Urinary bladder (tissue), 4 donors: ENCODE data around the gene NFAT5. TPM values are rescaled to one million over a fixed set of nuclear protein-coding genes. Genes with fewer than 3 reads are reported as not detected.

Experiments used
- DNase-seq: peaks from one replicate; pipeline ENCODE4 v3.0.0-alpha.2; 2015; ENCODE audit errors: extremely low spot score
- H3K27ac ChIP-seq: one replicate; pipeline ENCODE4 v1.5.1; 2013; ENCODE audit warnings: low read depth, mild to moderate bottlenecking, moderate library complexity
- H3K36me3 ChIP-seq: one replicate; pipeline ENCODE4 v1.6.1; 2013; ENCODE audit warnings: mild to moderate bottlenecking, moderate library complexity; ENCODE audit not compliant: insufficient read depth
- H3K4me1 ChIP-seq: one replicate; pipeline ENCODE4 v1.6.1; 2013; ENCODE audit warnings: mild to moderate bottlenecking, moderate library complexity; ENCODE audit not compliant: insufficient read depth
- H3K4me3 ChIP-seq: one replicate; pipeline ENCODE4 v1.5.1; 2013; ENCODE audit warnings: low read depth, low read length
- WGBS: extraction: QIAGEN DNeasy Blood & Tissue Kit; methylation state at CpG from one replicate; pipeline ENCODE4 v1.1.7; 2013; 5-methylcytosine and 5-hydroxymethylcytosine counted together
- polyA plus RNA-seq: library from polyadenylated mRNA; stranded (reverse); fragments of 200-250 nt; gene quantifications from one replicate; pipeline ENCODE4 v1.2.3, GENCODE V29; 2013
- small RNA-seq: library from RNA; depleted of rRNA; stranded (forward); fragments of <200 nt; gene quantifications from one replicate; pipeline ENCODE3, GENCODE V24; 2014
- total RNA-seq: library from RNA; depleted of rRNA; stranded (reverse); fragments of >200 nt; gene quantifications from one replicate; pipeline ENCODE4 v1.2.3, GENCODE V29; 2014
- donor health status: healthy with polysubstance abuse.
- donor health status: healthy.

Gene NFAT5
- total and polyA plus RNA-seq, 2 donors, result 7.1 to 100 TPM

- no peak for DNase-seq
- Histone ChIP-seq H3K4me1 (no peaks in the 10 kb centered on the region), H3K27ac (no peak overlapping the region), H3K4me3 (no peak overlapping the region), H3K36me3 (peaks cover 9% of the 10 kb centered on the region)
- WGBS, result 95% methylated on average over 11 of the region's 11 CpGs
Measured at GRCh38 chr16:69745232-69745612, 179.5 kb downstream of the NFAT5 start.

- H3K27ac ChIP-seq, result no peak overlapping the region
- peaks cover 9% of the 10 kb centered on the region for H3K36me3 ChIP-seq
Measured at GRCh38 chr16:69745959-69746358, 180.2 kb downstream of the NFAT5 start.

GRCh38 chr16:69747115-69747514 lies 181.3 kb downstream of the NFAT5 start:
- H3K36me3 ChIP-seq, result peaks cover 11% of the 10 kb centered on the region
- DNase-seq, result no peak
- 84% methylated on average over 8 of the region's 8 CpGs for WGBS
- no peaks in the 10 kb centered on the region for H3K4me1 ChIP-seq
- H3K27ac ChIP-seq, result no peak overlapping the region
- H3K4me3 ChIP-seq, result no peak overlapping the region

More at GRCh38 chr16:69745959-69746358, 180.2 kb downstream of the NFAT5 start:
- no peak for DNase-seq
- 92% methylated on average over 10 of the region's 10 CpGs for WGBS
- no peak overlapping the region for H3K4me3 ChIP-seq
- H3K4me1 ChIP-seq, result no peaks in the 10 kb centered on the region

GRCh38 chr16:69748694-69749345 lies 183.1 kb downstream of the NFAT5 start:
- Histone ChIP-seq H3K27ac (no peak overlapping the region), H3K4me3 (no peak overlapping the region), H3K36me3 (peaks cover 11% of the 10 kb centered on the region), H3K4me1 (no peaks in the 10 kb centered on the region)
- WGBS, result 89% methylated on average over 20 of the region's 20 CpGs
- no peak for DNase-seq

GRCh38 chr16:69754143-69754468 lies 188.3 kb downstream of the NFAT5 start:
- Histone ChIP-seq H3K4me3 (peak overlapping the region; percentile 78), H3K36me3 (peaks cover 2% of the 10 kb centered on the region), H3K4me1 (no peaks in the 10 kb centered on the region), H3K27ac (no peak overlapping the region)
- DNase-seq, result no peak
- WGBS, result 10% methylated on average over 4 of the region's 4 CpGs

Small RNA genes lying within 50 kb of the gene (small RNA-seq; reads per million reads assigned to genes)
- not detected for gene MIR1538

Other genes with a start within 250 kb of the NFAT5 start
- 4.7 TPM for gene PDF, start 235.4 kb upstream of the NFAT5 start, total RNA-seq
- gene PDF, start 235.4 kb upstream of the NFAT5 start, polyA plus RNA-seq, result 6.7 TPM
- 31.5 TPM for gene COG8, start 226.4 kb upstream of the NFAT5 start, total RNA-seq
- gene COG8, start 226.4 kb upstream of the NFAT5 start, polyA plus RNA-seq, result 25.4 TPM
- gene NIP7, start 226.2 kb upstream of the NFAT5 start, total RNA-seq, result 16.0 TPM
- gene NIP7, start 226.2 kb upstream of the NFAT5 start, polyA plus RNA-seq, result 11.3 TPM
- gene TMED6, start 214.2 kb upstream of the NFAT5 start, total RNA-seq, result not detected
- 0.09 TPM for gene TMED6, start 214.2 kb upstream of the NFAT5 start, polyA plus RNA-seq
- 15.1 TPM for gene TERF2, start 180.0 kb upstream of the NFAT5 start, total RNA-seq
- gene TERF2, start 180.0 kb upstream of the NFAT5 start, polyA plus RNA-seq, result 17.2 TPM
- 114 TPM for gene CYB5B, start 141.3 kb upstream of the NFAT5 start, total RNA-seq
- 75.2 TPM for gene CYB5B, start 141.3 kb upstream of the NFAT5 start, polyA plus RNA-seq
- gene NQO1, start 160.6 kb downstream of the NFAT5 start, total RNA-seq, result 12.1 TPM
- gene NQO1, start 160.6 kb downstream of the NFAT5 start, polyA plus RNA-seq, result 92.5 TPM
- 9.8 TPM for gene NOB1, start 189.0 kb downstream of the NFAT5 start, total RNA-seq
- 48.7 TPM for gene NOB1, start 189.0 kb downstream of the NFAT5 start, polyA plus RNA-seq
- gene WWP2, start 196.4 kb downstream of the NFAT5 start, total RNA-seq, result 17.8 TPM
- gene WWP2, start 196.4 kb downstream of the NFAT5 start, polyA plus RNA-seq, result 20.4 TPM